IPS DF 4.7 (cell line): ENCODE results near the gene TMEM253.

Experiments used
- DNase-seq: peaks from one replicate; pipeline ENCODE4 v3.0.0-alpha.2; 2013; ENCODE audit warnings: low spot score; ENCODE audit errors: extremely low read depth

TMEM253 gene

GRCh38 chr14:21100931-21101330 lies at the start of gene TMEM253:
TSS of gene TMEM253 (plus strand) at chr14:21101066. CDS start at chr14:21101344, 278 bp downstream.
- DNase-seq = no peak

GRCh38 chr14:21053184-21054122 lies 47.4 kb upstream of the TMEM253 start:
- no peak for DNase-seq

- DNase-seq = no peak
Measured at GRCh38 chr14:21054123-21054767, 46.6 kb upstream of the TMEM253 start.

DNA sequence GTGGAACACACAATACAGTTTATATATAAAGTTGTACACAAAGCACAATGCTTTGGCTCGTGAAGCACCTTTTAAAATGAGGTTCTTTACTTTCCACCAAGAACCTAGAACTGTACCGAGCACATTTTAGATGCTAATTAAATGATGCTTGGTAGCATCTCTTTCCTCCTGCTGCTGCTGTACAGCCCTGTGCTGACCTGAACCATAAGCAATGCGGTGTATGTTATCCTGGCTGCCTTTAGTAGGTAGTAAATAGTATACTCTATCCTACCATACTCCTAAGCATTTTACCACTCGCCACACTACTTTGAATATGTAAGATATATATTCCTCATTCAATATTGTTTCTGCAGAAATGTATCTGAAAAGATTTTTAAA lies 46.1 kb upstream of the TMEM253 start:
- DNase-seq = no peak

DNA sequence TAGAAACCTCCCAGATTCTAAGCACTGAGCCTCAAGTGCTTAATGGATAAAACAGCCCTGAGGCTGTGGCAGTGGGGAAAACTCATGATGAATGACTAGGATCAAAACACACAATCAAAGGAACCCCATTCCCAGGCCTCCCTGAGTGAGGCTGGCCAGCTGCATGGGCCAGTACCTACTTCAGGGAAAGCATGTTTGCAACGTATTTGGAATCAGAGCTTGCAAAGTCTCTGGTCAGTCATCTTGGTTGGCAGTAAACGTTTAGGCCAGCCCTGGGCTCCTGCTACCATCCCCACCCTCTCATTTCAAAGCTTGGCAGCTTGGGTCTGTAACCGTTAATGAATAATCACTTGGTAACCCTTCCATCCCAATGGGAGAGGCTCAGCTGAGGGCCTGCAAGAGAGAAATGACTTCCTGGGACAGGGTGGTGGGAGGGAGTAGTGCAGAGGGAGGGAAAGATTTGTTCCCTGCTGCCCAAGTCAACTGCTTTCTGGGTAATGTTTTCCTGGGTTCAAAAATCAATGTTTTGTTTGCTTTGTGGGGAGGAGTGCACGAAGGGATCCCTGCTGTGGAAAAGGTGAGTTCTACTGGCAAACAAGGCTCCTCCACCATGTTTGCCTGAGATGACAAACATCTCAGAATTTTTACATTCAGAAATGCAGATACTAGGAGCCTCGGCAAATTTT lies 45.3 kb upstream of the TMEM253 start:
- no peak for DNase-seq

DNA sequence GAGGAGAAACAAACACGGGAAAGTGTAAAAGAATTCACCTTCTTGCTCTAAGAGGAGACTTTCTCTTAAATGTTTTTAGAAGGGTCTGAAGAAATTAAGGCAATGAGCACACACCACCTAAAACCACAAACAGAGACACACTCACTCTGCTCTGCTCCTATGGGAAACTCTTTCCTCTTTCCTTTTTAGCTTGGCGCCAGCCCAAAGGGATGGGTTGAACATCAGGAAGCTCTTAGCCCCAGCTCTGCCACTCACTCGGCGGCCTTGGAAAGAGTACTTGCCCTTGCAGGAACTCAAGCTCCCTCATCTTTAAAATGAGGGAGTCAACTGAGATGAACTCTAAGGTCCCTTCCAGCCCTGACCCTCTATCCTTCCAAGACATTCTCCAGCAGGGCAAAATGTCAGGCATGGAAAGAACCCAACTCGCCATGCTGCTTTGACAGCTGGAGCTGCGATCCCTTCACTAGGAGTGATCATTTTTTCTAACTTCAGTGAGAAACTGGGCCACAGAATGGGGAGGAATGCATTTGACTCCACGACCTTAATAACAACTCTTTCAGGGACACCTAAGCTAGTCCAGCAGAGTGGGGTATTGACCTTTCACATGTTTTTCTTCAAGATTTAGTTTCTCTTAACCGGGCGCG lies 44.2 kb upstream of the TMEM253 start:
- DNase-seq = no peak

GRCh38 chr14:21057803-21058675 lies 42.8 kb upstream of the TMEM253 start, which contains the start of gene RNASE8:
TSS of gene RNASE8 (plus strand) at chr14:21057822. CDS start at chr14:21057893, 71 bp downstream.
- DNase-seq = no peak

GRCh38 chr14:21058903-21059302 lies 42.0 kb upstream of the TMEM253 start:
- no peak for DNase-seq

- DNase-seq = no peak
Measured at GRCh38 chr14:21059842-21060613, 40.8 kb upstream of the TMEM253 start.

DNA sequence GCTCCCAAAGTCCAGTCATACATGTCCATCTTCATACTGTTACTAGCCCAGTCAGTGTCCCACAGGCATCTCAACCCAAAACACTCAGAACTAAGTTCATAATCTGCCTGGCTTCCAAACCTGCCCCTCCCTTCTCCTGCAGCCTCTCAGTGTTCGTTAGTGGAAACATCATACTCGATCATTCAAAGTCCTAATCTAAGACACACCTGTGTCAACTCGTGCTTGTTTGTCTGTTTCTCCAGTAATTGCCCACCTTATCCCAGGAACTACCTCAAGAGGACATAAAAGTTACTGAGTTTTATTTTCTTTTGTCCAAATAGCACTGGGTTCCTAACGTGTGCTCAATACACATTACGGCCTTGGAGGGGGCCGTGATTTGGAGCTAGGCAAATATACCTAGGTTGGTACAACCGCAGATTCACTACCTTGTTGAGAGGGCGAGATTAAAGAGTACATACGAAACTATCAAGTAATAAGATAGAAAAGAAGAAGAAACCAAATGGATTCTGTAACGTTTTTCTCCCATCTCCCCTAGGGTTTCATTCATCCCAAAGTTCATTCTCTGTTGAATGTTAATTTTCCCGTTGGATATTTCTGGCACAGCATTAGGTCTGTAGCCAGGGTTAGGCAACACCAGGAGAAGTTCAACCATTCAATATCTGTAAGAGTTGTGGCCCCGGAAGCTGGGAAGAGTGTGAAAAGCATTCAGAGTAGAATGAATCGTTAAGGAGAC lies 40.1 kb upstream of the TMEM253 start:
- no peak for DNase-seq

GRCh38 chr14:21061347-21061668 lies 39.6 kb upstream of the TMEM253 start:
- no peak for DNase-seq

DNA sequence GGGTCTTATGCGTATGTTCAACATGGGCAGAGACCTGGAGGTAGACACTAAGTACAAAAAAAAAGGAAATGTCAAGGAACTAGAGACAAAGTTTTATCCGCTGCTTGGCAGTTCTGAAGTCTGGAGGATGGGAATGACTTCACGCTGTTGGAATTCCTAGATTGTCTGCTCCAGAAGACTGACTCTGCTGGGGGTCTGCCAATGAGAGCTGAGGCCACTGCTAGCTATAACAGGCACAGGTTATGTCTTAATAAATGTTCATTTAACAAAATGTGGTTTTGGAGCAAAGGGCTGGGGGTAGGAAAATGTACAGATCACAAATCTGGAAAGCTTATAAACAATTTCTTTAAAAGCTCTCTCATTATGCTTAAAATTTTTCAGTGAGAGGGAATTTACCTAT lies 37.4 kb upstream of the TMEM253 start:
- no peak for DNase-seq

DNA sequence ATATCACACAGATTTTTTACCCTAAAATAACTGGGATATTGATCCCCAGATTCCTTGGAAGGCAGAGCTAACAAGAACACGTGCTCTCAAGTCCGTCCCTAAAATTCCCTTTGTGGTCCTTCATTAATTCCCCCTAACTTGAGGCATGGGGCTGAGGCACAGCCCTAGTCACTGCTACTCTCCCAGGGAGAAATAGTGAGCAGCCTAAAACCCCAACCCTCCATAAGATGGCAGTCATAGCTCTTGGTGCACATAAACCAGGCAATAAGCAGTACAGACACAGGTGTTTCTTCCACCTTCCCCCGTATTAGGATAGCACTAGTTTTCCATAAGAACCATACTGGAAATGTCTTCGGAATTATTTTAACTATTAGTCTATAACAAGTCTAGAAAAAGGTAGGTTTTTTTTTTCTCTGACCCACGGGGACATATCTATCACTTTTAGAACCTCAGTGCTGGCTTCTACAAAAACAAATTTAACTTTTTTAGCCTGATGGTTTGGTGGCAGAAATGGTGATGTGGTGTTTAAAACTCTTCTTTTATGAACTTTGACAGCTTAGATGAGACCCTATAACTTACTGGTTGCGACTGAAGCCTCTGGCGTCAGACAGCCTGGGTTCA lies 33.9 kb upstream of the TMEM253 start:
- DNase-seq = no peak

- no peak for DNase-seq
Measured at GRCh38 chr14:21068521-21069387, 32.1 kb upstream of the TMEM253 start.

DNA sequence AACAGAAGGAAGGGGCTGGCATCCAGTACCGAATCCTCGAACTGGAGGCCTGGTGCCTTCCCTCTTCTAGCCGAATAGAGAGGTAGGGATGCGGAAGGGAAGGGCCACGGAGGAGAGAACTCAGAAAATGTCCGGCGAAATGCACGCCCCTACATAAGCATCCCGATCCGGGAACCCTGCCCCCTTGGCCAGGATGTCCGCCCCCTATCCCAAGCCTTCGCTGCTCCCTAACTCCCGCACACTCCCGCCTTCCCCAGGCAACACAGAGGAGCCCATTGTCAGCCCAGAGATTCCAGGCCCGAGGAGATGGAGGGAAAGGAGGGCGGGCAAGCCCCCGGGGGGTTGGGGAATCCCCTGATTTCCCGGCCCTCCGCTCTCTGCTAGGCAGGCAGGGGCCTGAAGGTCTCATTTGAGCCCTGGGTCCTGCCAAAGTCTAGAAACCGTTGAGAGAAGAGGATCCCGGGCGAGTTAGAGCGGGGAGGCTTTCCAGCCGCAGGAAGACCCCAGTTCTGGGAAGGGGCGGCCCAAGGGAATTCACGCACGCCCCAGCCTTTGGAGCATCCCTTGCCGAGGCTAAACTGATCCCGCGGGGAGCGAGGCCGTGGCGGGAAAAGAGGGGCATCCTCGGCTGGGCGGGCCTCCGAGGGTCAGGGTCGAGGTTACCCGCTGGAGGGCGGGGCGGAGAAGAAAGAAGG lies 31.3 kb upstream of the TMEM253 start:
- DNase-seq = no peak

DNA sequence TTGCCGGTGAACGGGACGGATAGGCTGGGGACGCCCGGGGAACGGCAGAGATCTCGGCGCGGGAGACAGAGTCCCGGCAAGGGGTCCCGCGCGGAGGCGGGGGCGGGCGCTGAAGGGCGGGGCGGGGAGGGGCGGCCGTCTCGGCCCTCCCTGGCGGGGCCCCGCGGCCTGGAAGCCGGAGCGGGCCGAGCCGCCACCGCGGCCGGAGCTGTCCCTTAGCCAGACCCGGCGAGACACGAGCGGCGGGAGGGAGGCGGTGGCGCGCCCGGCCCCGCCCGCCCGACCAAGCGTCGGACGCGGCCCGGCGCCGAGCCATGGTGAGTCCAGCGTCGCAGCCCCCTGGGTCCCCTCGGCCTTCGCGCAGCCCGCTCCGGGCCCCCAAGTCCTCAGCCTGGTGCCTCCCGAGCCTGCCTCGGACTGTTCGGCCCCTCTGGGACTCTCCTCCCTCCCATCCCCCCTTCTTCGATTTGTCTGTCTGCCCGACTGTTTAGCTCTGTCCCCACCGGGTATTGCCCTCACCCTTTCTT lies 30.7 kb upstream of the TMEM253 start, which contains the start of gene ARHGEF40:
TSS of gene ARHGEF40 (plus strand) at position 222 of the 527 bp plus-strand sequence. CDS start at position 315, 93 bp downstream.
- no peak for DNase-seq
